ENCODE data around the gene TMEM74B.
"Not testable (repeated sequence)": the region's sequence is repeated elsewhere in the genome, so short reads cannot be mapped to it uniquely, and the experiment has no call there.

The TMEM74B gene

GRCh38 chr20:1171461-1172093 is 13.2 kb downstream of the TMEM74B start:
- Mint-ChIP-seq H3K27me3 (no peaks in the 10 kb centered on the region), H3K9me3 (no peaks in the 10 kb centered on the region), H3K36me3 (peaks cover 28% of the 10 kb centered on the region)

GRCh38 chr20:1169224-1169623 is 15.6 kb downstream of the TMEM74B start:
- no peaks in the 10 kb centered on the region for H3K4me1 Mint-ChIP-seq
- H3K27me3 Mint-ChIP-seq: no peaks in the 10 kb centered on the region
- H3K4me3 Mint-ChIP-seq: no peak overlapping the region
- no peaks in the 10 kb centered on the region for H3K9me3 Mint-ChIP-seq
- peaks cover 37% of the 10 kb centered on the region for H3K36me3 Mint-ChIP-seq
- H3K27ac Mint-ChIP-seq: no peak overlapping the region

More at GRCh38 chr20:1171461-1172093, 13.2 kb downstream of the TMEM74B start:
- H3K4me1 Mint-ChIP-seq: no peaks in the 10 kb centered on the region
- no peak overlapping the region for H3K4me3 Mint-ChIP-seq
- no peak overlapping the region for H3K27ac Mint-ChIP-seq

- no peaks in the 10 kb centered on the region for H3K9me3 Mint-ChIP-seq
- no peak overlapping the region for H3K4me3 Mint-ChIP-seq
- peaks cover 35% of the 10 kb centered on the region for H3K36me3 Mint-ChIP-seq
- H3K27ac Mint-ChIP-seq: no peak overlapping the region
- H3K4me1 Mint-ChIP-seq: no peaks in the 10 kb centered on the region
- no peaks in the 10 kb centered on the region for H3K27me3 Mint-ChIP-seq
These were observed 17.6 kb downstream of the TMEM74B start for GRCh38 chr20:1166948-1167720.

GRCh38 chr20:1165941-1166340 is 18.8 kb downstream of the TMEM74B start:
- Mint-ChIP-seq H3K9me3 (no peaks in the 10 kb centered on the region), H3K4me1 (no peaks in the 10 kb centered on the region), H3K36me3 (peaks cover 33% of the 10 kb centered on the region), H3K4me3 (no peak overlapping the region), H3K27ac (no peak overlapping the region), H3K27me3 (no peaks in the 10 kb centered on the region)

GRCh38 chr20:1165521-1165920 is 19.3 kb downstream of the TMEM74B start:
- no peak overlapping the region for H3K27ac Mint-ChIP-seq
- H3K27me3 Mint-ChIP-seq: no peaks in the 10 kb centered on the region
- H3K36me3 Mint-ChIP-seq: peaks cover 35% of the 10 kb centered on the region
- H3K9me3 Mint-ChIP-seq: no peaks in the 10 kb centered on the region
- no peak overlapping the region for H3K4me3 Mint-ChIP-seq
- H3K4me1 Mint-ChIP-seq: no peaks in the 10 kb centered on the region

- Mint-ChIP-seq H3K27me3 (no peaks in the 10 kb centered on the region), H3K9me3 (no peaks in the 10 kb centered on the region), H3K4me1 (no peaks in the 10 kb centered on the region), H3K36me3 (peaks cover 34% of the 10 kb centered on the region), H3K4me3 (no peak overlapping the region), H3K27ac (no peak overlapping the region)
These were observed 19.9 kb downstream of the TMEM74B start for GRCh38 chr20:1164871-1165270.

GRCh38 chr20:1163653-1164052 is 21.1 kb downstream of the TMEM74B start:
- no peaks in the 10 kb centered on the region for H3K9me3 Mint-ChIP-seq

GRCh38 chr20:1163105-1163504 is 21.7 kb downstream of the TMEM74B start:
- Mint-ChIP-seq H3K4me1 (no peaks in the 10 kb centered on the region), H3K9me3 (no peaks in the 10 kb centered on the region), H3K4me3 (no peak overlapping the region), H3K27ac (no peak overlapping the region), H3K27me3 (no peaks in the 10 kb centered on the region), H3K36me3 (peaks cover 27% of the 10 kb centered on the region)

More at GRCh38 chr20:1163653-1164052, 21.1 kb downstream of the TMEM74B start:
- no peaks in the 10 kb centered on the region for H3K4me1 Mint-ChIP-seq
- no peaks in the 10 kb centered on the region for H3K27me3 Mint-ChIP-seq
- H3K36me3 Mint-ChIP-seq: peaks cover 31% of the 10 kb centered on the region
- no peak overlapping the region for H3K4me3 Mint-ChIP-seq
- H3K27ac Mint-ChIP-seq: no peak overlapping the region

GRCh38 chr20:1160991-1161390 is 23.8 kb downstream of the TMEM74B start:
- Mint-ChIP-seq H3K4me1 (no peaks in the 10 kb centered on the region), H3K27me3 (no peaks in the 10 kb centered on the region), H3K4me3 (no peak overlapping the region), H3K36me3 (peaks cover 25% of the 10 kb centered on the region), H3K27ac (no peak overlapping the region), H3K9me3 (peaks cover 4% of the 10 kb centered on the region)

- no peaks in the 10 kb centered on the region for H3K4me1 Mint-ChIP-seq
- no peak overlapping the region for H3K4me3 Mint-ChIP-seq
- H3K36me3 Mint-ChIP-seq: peaks cover 30% of the 10 kb centered on the region
These were observed 24.3 kb downstream of the TMEM74B start for GRCh38 chr20:1160496-1160895.

GRCh38 chr20:1155342-1155741 is 29.4 kb downstream of the TMEM74B start:
- H3K27me3 Mint-ChIP-seq: no peaks in the 10 kb centered on the region
- peaks cover 7% of the 10 kb centered on the region for H3K9me3 Mint-ChIP-seq
- H3K36me3 Mint-ChIP-seq: peaks cover 46% of the 10 kb centered on the region
- H3K27ac Mint-ChIP-seq: no peak overlapping the region
- no peak overlapping the region for H3K4me3 Mint-ChIP-seq
- peaks cover 24% of the 10 kb centered on the region for H3K4me1 Mint-ChIP-seq

More at GRCh38 chr20:1160496-1160895, 24.3 kb downstream of the TMEM74B start:
- Mint-ChIP-seq H3K27ac (no peak overlapping the region), H3K9me3 (peaks cover 7% of the 10 kb centered on the region), H3K27me3 (no peaks in the 10 kb centered on the region)

GRCh38 chr20:1154691-1155090 is 30.1 kb downstream of the TMEM74B start:
- no peak overlapping the region for H3K4me3 Mint-ChIP-seq
- H3K9me3 Mint-ChIP-seq: peaks cover 7% of the 10 kb centered on the region
- peaks cover 24% of the 10 kb centered on the region for H3K4me1 Mint-ChIP-seq
- peaks cover 43% of the 10 kb centered on the region for H3K36me3 Mint-ChIP-seq
- H3K27ac Mint-ChIP-seq: no peak overlapping the region
- no peaks in the 10 kb centered on the region for H3K27me3 Mint-ChIP-seq

- no peak overlapping the region for H3K27ac Mint-ChIP-seq
- H3K27me3 Mint-ChIP-seq: no peaks in the 10 kb centered on the region
- peaks cover 24% of the 10 kb centered on the region for H3K4me1 Mint-ChIP-seq
- H3K4me3 Mint-ChIP-seq: no peak overlapping the region
- H3K9me3 Mint-ChIP-seq: peaks cover 7% of the 10 kb centered on the region
- H3K36me3 Mint-ChIP-seq: peaks cover 43% of the 10 kb centered on the region
These were observed 30.6 kb downstream of the TMEM74B start for GRCh38 chr20:1154226-1154625.

- H3K27ac Mint-ChIP-seq: no peak overlapping the region
- peaks cover 38% of the 10 kb centered on the region for H3K36me3 Mint-ChIP-seq
- peaks cover 48% of the 10 kb centered on the region for H3K4me1 Mint-ChIP-seq
These were observed 33.8 kb downstream of the TMEM74B start for GRCh38 chr20:1150968-1151367.

GRCh38 chr20:1150218-1150617 is 34.6 kb downstream of the TMEM74B start:
- H3K9me3 Mint-ChIP-seq: no peaks in the 10 kb centered on the region
- peaks cover 31% of the 10 kb centered on the region for H3K36me3 Mint-ChIP-seq
- peaks cover 51% of the 10 kb centered on the region for H3K4me1 Mint-ChIP-seq
- H3K4me3 Mint-ChIP-seq: no peak overlapping the region
- H3K27ac Mint-ChIP-seq: no peak overlapping the region
- no peaks in the 10 kb centered on the region for H3K27me3 Mint-ChIP-seq

More at GRCh38 chr20:1150968-1151367, 33.8 kb downstream of the TMEM74B start:
- H3K4me3 Mint-ChIP-seq: no peak overlapping the region
- H3K27me3 Mint-ChIP-seq: no peaks in the 10 kb centered on the region
- H3K9me3 Mint-ChIP-seq: peaks cover 3% of the 10 kb centered on the region

- Mint-ChIP-seq H3K4me1 (peaks cover 51% of the 10 kb centered on the region), H3K36me3 (peaks cover 27% of the 10 kb centered on the region)
- not testable (repeated sequence) for H3K27ac Mint-ChIP-seq, H3K27me3 Mint-ChIP-seq, H3K9me3 Mint-ChIP-seq, H3K4me3 Mint-ChIP-seq
These were observed 35.0 kb downstream of the TMEM74B start for GRCh38 chr20:1149812-1150211.
